ENCODE results near the gene SLX9.

GRCh38 chr21:44987301-44987885 lies 47.6 kb downstream of the SLX9 start:
- TF ChIP-seq CTCF (IDR thresholded peaks at IDR 0.05) (no peak), POLR2A (IDR thresholded peaks at IDR 0.05) (no peak)

Data from right lobe of liver (tissue), 4 donors.